Testis (tissue), 2 donors: ENCODE data around the gene CBLB.

ENCODE experiments used
- CTCF ChIP-seq, 3 experiments: fragments of 450-650 bp in 2 of 3; fragments of 200-600 bp in 1 of 3; sonication (generic) in 1 of 3; IDR thresholded peaks; one replicate each; pipeline ENCODE4 v1.5.1; 2016 to 2019; ENCODE audit warnings: antibody characterized with exemption in 3 of 3, mild to moderate bottlenecking in 2 of 3, moderate library complexity in 1 of 3
- POLR2A ChIP-seq: fragments of 450-650 bp; IDR thresholded peaks from one replicate; pipeline ENCODE4 v1.6.1; 2017; ENCODE audit warnings: antibody characterized with exemption, mild to moderate bottlenecking, moderate library complexity

- peak; percentile 43 for TF ChIP-seq POLR2A
- no peak for TF ChIP-seq CTCF (IDR thresholded peaks at IDR 0.05)
These were observed at the start of gene CBLB for GRCh38 chr3:105868742-105869530.
